Amniotic stem cell (primary cell): ENCODE results near the gene ZNF786.

ENCODE experiments used
- DNase-seq: peaks from one replicate; lab custom pipeline; 2025; lab: John Stamatoyannopoulos, UW

Gene ZNF786

DNA sequence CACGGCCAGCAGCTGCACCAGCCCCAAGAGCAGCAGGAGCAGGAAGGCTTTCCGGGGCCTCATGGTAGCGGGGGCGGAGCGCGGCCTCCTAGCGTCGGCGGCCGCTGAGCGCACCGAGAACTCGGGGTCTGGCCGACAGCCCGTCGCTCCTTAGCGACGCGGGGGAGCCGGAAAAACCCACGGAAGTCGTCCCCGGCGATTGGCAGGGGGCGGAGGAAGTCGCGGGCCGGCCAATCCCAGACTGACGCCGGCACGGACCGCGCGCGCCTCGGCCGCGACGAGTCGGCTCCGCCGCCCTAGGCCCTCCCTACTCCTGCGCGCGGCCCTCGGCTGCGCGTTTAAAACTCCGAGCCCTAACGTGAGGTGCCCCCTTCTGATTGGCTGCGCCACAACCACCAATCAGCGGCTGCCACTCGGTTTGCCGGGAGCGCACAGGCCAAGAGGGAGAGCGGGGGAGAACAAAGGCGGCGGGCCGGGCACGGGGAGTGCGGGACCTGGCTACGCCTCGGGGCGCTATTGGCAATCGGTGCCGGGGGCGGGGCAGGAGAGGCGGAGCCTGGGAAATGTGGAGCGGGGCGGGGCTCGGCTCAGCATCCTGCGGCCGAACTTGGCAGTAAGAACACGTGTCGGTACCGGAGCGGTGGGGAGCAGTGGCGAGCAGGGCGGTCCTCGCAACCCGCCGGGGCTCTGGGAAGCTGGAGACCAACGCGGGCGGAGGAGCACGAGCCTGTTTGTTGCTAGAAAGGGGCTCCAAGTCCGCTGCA is 62.0 kb downstream of the ZNF786 start, which contains the start of gene PDIA4:
PDIA4 (minus strand) TSS at position 160 of the 764 bp plus-strand sequence; CDS start at position 63, 97 bp downstream.
- DNase-seq, result peak; percentile 96

DNA sequence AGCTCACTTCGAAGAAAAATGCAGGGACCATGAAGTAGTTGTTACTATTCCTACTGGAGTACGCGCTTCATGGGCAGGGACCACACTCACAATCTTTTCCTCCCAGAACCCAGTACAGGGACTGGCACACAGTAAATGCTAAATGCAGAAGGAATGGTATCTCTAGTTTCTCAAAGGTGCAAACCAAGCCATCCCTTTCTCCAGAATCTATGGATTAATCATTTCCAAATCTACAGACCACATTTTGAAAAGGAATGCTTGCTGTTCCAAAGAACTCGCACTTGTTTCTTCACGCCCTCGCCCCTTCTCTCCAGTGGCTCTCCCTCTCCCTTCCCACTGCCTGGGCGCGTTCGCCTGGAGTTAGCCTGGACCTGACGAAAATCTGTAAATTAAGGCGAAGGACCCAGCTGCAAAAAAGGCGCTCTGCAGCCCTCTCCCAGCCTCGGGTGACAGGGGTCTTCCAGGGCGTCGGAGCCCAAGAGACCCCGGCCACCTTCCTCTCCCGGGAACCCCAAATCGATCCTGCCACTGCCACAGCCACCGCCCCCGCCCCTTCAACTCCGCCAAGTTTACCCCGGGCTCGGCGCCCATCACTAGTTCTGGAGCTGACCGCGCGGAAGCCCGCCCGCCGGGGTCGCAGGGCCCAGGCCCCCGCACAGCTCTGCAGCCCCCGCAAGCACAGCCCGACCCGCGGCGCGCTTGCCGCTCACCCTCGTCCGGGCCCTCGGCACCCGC is 62.7 kb downstream of the ZNF786 start:
- DNase-seq, result no peak

DNA sequence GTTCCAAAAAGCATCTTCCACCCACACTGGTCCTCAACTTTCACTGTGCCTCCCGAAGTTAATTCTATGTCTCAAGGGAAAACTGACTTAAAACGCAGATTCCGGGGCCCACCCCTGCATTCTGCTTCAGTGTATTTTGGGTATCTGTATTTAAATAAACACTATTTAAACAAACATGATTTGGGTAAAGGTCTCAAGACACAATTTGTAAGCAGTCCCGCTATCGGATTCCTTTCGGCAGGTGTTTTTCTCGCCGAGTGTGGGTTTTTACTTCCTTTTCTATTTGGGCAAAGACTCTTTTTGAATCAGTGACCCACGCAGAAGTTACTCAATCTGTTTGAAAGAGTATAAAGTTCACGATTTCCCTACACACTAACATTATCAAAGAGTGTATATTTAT is 63.5 kb downstream of the ZNF786 start:
- DNase-seq, result no peak

DNA sequence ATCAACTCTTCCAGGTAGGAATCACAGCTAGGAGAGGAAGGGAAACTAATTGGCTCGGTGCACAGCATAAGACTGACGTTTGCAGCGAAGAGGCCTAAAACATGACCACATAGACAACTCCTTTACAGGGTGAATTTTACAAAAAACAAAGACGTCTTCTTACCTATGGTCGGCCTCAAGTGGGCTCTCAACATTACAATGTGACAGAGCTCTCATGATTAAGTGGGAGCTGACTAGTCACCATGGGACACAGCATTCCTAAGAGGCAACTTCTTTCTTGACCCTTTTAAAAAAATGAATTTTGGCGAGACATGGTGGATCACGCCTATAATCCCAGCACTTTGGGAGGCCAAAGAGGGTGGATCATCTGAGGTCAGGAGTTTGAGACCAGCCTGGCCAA is 66.9 kb downstream of the ZNF786 start:
- no peak for DNase-seq

DNA sequence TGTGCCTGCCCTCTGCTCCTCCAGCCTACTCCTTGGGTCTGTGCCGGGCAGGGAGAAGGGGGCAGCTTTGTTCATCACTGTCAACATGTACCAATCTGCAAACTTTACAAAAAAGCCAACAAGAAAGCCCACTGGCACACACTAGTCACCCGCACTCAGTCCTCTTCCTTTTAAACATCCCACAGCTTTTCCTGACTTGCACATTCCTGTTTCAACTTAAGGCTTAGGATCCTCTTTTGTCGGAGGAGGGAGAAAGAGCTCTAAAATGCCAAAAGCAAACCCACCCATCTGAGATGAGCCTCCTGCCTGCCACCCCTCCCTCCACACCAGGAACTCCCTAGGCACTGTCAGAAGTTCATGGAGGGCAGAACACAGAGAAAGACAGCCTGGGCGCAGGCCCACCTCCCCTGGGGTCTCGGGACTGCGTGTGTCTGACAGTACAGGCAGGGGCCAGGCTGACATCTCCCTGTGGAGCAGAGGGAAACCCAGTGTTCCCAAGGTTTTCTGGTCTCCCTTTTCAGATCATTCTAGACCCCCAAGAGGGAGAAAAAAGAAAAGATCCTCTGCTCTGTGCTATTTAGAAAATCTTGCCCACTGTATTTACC is 67.7 kb downstream of the ZNF786 start:
- no peak for DNase-seq

DNA sequence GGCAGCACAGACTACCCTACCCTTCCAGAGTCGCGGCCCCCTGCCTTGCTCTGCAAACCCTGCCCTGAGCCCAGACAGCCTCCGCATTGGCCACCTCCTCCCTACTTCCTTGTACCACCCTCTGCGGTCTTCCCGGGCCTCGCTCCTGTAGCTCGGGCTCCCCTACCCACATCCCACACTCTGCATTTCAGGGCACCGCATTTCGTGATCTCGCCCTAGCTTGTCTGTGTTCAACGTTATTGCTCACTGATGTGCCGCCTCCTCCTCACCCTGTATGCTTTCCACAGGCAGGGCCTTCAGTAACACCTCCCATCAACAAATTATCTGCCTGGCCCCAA is 68.8 kb downstream of the ZNF786 start:
- DNase-seq, result no peak

DNA sequence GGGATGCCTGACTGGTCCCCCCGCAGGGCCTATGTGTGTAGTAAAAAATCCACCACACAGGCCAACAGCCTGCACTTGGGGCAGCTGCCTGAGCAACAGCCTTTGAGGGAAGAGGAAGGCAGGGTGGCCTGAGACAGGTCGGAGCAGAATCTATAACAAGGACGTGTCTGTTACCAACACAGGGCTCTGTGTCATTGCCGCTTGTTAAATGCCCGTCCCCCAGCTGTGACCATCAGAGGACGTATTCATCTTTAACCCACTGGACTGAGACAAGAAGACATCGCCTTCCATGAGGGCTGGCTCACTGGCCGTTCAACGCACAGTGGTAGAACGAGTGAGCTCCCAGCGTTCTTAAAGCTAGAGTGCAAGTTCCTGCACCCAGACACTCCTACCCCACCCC is 70.0 kb downstream of the ZNF786 start:
- no peak for DNase-seq
